HEK293T (cell line): Measurements from ENCODE around the gene GPAT3.

Experiments used
- ARNT ChIP-seq: fragments of 450-650 bp; IDR thresholded peaks from 2 replicates; pipeline ENCODE4 v1.6.1; 2017; ENCODE audit warnings: mild to moderate bottlenecking
- BHLHE40 ChIP-seq: fragments of 450-650 bp; IDR thresholded peaks from 2 replicates; pipeline ENCODE4 v1.6.1; 2016; ENCODE audit warnings: mild to moderate bottlenecking, moderate library complexity, borderline replicate concordance
- CTBP1 ChIP-seq: fragments of 450-650 bp; IDR thresholded peaks from 2 replicates; pipeline ENCODE4 v1.6.1; 2016; ENCODE audit warnings: borderline replicate concordance
- ELF4 ChIP-seq: fragments of 450-650 bp; IDR thresholded peaks from 2 replicates; pipeline ENCODE4 v1.6.1; 2017; ENCODE audit warnings: antibody characterized with exemption
- FOXA1 ChIP-seq: fragments of 450-650 bp; IDR thresholded peaks from 2 replicates; pipeline ENCODE4 v1.6.1; 2016; ENCODE audit warnings: mild to moderate bottlenecking
- FOXK2 ChIP-seq: fragments of 450-650 bp; IDR thresholded peaks from 2 replicates; pipeline ENCODE4 v1.6.1; 2016; ENCODE audit warnings: mild to moderate bottlenecking
- FOXM1 ChIP-seq: fragments of 450-650 bp; IDR thresholded peaks from 2 replicates; pipeline ENCODE4 v1.6.1; 2017; ENCODE audit warnings: mild to moderate bottlenecking, borderline replicate concordance
- L3MBTL2 ChIP-seq: fragments of 450-650 bp; conservative IDR thresholded peaks from 2 replicates; pipeline ENCODE4 v1.6.1; 2016; ENCODE audit warnings: mild to moderate bottlenecking
- NFRKB ChIP-seq: fragments of 450-650 bp; IDR thresholded peaks from 2 replicates; pipeline ENCODE4 v1.6.1; 2016; ENCODE audit warnings: mild to moderate bottlenecking, moderate library complexity
- SP1 ChIP-seq: fragments of 450-650 bp; IDR thresholded peaks from 2 replicates; pipeline ENCODE4 v1.6.1; 2017
- SUZ12 ChIP-seq: fragments of 450-650 bp; IDR thresholded peaks from 2 replicates; pipeline ENCODE4 v1.6.1; 2016; ENCODE audit warnings: mild to moderate bottlenecking
- TARDBP ChIP-seq: fragments of 450-650 bp; IDR thresholded peaks from 2 replicates; pipeline ENCODE4 v1.6.1; 2016
- ZNF384 ChIP-seq: fragments of 450-650 bp; IDR thresholded peaks from 2 replicates; pipeline ENCODE4 v1.6.1; 2016

DNA sequence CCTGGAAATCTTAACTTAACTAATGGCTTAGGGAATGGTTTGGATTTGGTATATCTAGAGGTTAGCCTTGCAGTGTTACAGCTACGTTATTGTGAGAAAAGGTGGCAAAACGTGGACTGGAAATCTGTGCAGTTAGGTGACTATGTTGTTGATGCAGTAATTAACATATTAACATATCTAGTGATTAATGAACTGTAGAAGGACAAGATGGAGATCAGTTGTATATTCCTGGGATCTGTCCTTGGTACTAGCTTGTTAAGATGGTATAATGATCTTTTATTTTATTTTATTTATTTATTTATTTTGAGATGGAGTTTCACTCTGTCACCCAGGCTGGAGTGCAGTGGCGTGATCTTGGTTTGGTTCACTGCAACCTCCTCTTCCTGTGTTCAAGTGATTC lies 36.9 kb downstream of the GPAT3 start:
- no peak for TF ChIP-seq BHLHE40
- TF ChIP-seq SUZ12, result no peak
- TF ChIP-seq ZNF384, result no peak
- TF ChIP-seq TARDBP, result no peak
- no peak for TF ChIP-seq ELF4
- TF ChIP-seq FOXM1, result no peak
- no peak for TF ChIP-seq ARNT
- no peak for TF ChIP-seq L3MBTL2
- TF ChIP-seq FOXK2, result no peak
- no peak for TF ChIP-seq FOXA1
- no peak for TF ChIP-seq CTBP1
- TF ChIP-seq SP1, result no peak
- TF ChIP-seq NFRKB, result no peak
